Trophoblast cell (in vitro differentiated cells and primary cell): ENCODE results near the gene CXorf58.
"Not testable (repeated sequence)": the region's sequence is repeated elsewhere in the genome, so short reads cannot be mapped to it uniquely, and the experiment has no call there.

ENCODE experiments used
- DNase-seq, 2 donors: peaks; one replicate each; pipeline ENCODE4 v3.0.0-alpha.2; 2016
- H2AFZ ChIP-seq: 2 replicates; pipeline ENCODE4 v1.6.1; 2013; ENCODE audit warnings: low read length, moderate library complexity, mild to moderate bottlenecking; ENCODE audit not compliant: insufficient read depth, poor library complexity
- H2AK5ac ChIP-seq: 2 replicates; pipeline ENCODE4 v1.6.1; 2013; ENCODE audit warnings: mild to moderate bottlenecking, low read length
- H2BK120ac ChIP-seq: 2 replicates; pipeline ENCODE4 v1.6.1; 2013; ENCODE audit warnings: low read length, mild to moderate bottlenecking, moderate library complexity; ENCODE audit not compliant: insufficient read depth, poor library complexity
- H2BK12ac ChIP-seq: 2 replicates; pipeline ENCODE4 v1.6.1; 2013; ENCODE audit warnings: mild to moderate bottlenecking, low read length, moderate library complexity
- H2BK5ac ChIP-seq: 2 replicates; pipeline ENCODE4 v1.6.1; 2013; ENCODE audit warnings: low read length, low read depth, moderate library complexity, mild to moderate bottlenecking; ENCODE audit not compliant: poor library complexity
- H3K14ac ChIP-seq: 2 replicates; pipeline ENCODE4 v1.6.1; 2013; ENCODE audit warnings: mild to moderate bottlenecking, low read length
- H3K18ac ChIP-seq: 2 replicates; pipeline ENCODE4 v1.6.1; 2013; ENCODE audit warnings: mild to moderate bottlenecking, low read length
- H3K23ac ChIP-seq: 2 replicates; pipeline ENCODE4 v1.6.1; 2013; ENCODE audit warnings: low read length
- H3K27ac ChIP-seq: 2 replicates; pipeline ENCODE4 v1.5.1; 2013; ENCODE audit warnings: low read depth, mild to moderate bottlenecking, inconsistent platforms, low read length, moderate library complexity
- H3K27me3 ChIP-seq: 2 replicates; pipeline ENCODE4 v1.6.1; 2013; ENCODE audit warnings: inconsistent platforms, mild to moderate bottlenecking, low read length, moderate library complexity; ENCODE audit not compliant: insufficient read depth
- H3K36me3 ChIP-seq, 2 experiments: 1 replicate in 1 of 2; 2 replicates in 1 of 2; pipeline ENCODE4 v1.6.1; 2013; ENCODE audit warnings: low read length in 2 of 2, mild to moderate bottlenecking in 2 of 2, moderate library complexity in 1 of 2; ENCODE audit not compliant: insufficient read depth in 2 of 2, control insufficient read depth in 1 of 2
- H3K4ac ChIP-seq: 2 replicates; pipeline ENCODE4 v1.6.1; 2013; ENCODE audit warnings: low read depth, mild to moderate bottlenecking, low read length, moderate library complexity
- H3K4me1 ChIP-seq, 2 experiments: 1 replicate in 1 of 2; 2 replicates in 1 of 2; pipeline ENCODE4 v1.6.1; 2013; ENCODE audit warnings: low read length in 2 of 2, mild to moderate bottlenecking in 2 of 2, moderate library complexity in 1 of 2; ENCODE audit not compliant: insufficient read depth in 2 of 2, control insufficient read depth in 1 of 2
- H3K4me2 ChIP-seq: 2 replicates; pipeline ENCODE4 v1.6.1; 2013; ENCODE audit warnings: inconsistent platforms, mild to moderate bottlenecking, low read length, moderate library complexity
- H3K4me3 ChIP-seq: 2 replicates; pipeline ENCODE4 v1.5.1; 2013; ENCODE audit warnings: mild to moderate bottlenecking, low read depth, low read length, inconsistent platforms
- H3K79me1 ChIP-seq: one replicate; pipeline ENCODE4 v1.6.1; 2013; ENCODE audit warnings: low read length
- H3K79me2 ChIP-seq: 2 replicates; pipeline ENCODE4 v1.6.1; 2013; ENCODE audit warnings: low read length, mild to moderate bottlenecking; ENCODE audit not compliant: control insufficient read depth, insufficient read depth, poor library complexity
- H3K9ac ChIP-seq: 2 replicates; pipeline ENCODE4 v1.6.1; 2013; ENCODE audit warnings: mild to moderate bottlenecking, low read length
- H3K9me3 ChIP-seq: 2 replicates; pipeline ENCODE4 v1.6.1; 2013; ENCODE audit warnings: low read depth, mild to moderate bottlenecking, control low read depth, inconsistent platforms, low read length; ENCODE audit not compliant: insufficient read depth
- H4K12ac ChIP-seq: 2 replicates; pipeline ENCODE4 v1.6.1; 2013; ENCODE audit warnings: low read depth, mild to moderate bottlenecking, low read length, moderate library complexity
- H4K8ac ChIP-seq: 2 replicates; pipeline ENCODE4 v1.6.1; 2013; ENCODE audit warnings: low read depth, mild to moderate bottlenecking, low read length, moderate library complexity
- H4K91ac ChIP-seq: one replicate; pipeline ENCODE4 v1.6.1; 2013; ENCODE audit warnings: low read depth, mild to moderate bottlenecking, low read length, moderate library complexity
- WGBS: extraction: QIAGEN DNeasy Blood & Tissue Kit; methylation state at CpG from one replicate; pipeline ENCODE4 v1.1.7; 2013; ENCODE audit warnings: missing lambda C conversion rate; ENCODE audit not compliant: insufficient read length, insufficient coverage; ENCODE audit errors: extremely low coverage; 5-methylcytosine and 5-hydroxymethylcytosine counted together

CXorf58 gene

DNA sequence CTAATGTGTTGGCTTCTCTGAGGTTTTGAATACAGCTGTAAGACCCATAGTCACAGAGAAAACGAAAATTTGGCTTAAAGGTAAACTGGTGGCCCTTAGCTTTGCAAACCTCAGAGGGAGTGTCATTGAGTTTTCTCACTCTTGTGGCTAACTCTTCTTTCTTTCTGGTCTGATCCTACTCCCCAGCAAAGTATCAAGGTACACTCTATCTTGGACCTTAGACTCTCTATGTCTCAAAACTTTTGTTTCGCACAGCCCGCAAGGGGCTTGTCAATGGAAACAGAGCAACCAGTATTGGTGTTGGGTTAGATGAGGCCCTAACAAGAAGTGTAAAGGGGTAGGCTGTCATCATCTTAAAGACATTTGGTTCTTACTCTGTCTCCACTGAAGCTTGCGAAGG is 19.9 kb upstream of the CXorf58 start:
- H3K9ac ChIP-seq = no peak overlapping the region
- no peaks in the 10 kb centered on the region for H3K79me2 ChIP-seq
- H3K4ac ChIP-seq = no peak overlapping the region
- H3K4me3 ChIP-seq = no peak overlapping the region
- no peak overlapping the region for H3K4me2 ChIP-seq
- WGBS = no CpG with 5 or more reads among the region's 4 CpGs
- H2BK120ac ChIP-seq = no peak overlapping the region
- no peaks in the 10 kb centered on the region for H3K79me1 ChIP-seq
- H3K36me3 ChIP-seq = no peaks in the 10 kb centered on the region
- no peak overlapping the region for H4K12ac ChIP-seq
- no peak overlapping the region for H3K23ac ChIP-seq
- no peak overlapping the region for H4K8ac ChIP-seq
- H2AK5ac ChIP-seq = no peak overlapping the region
- H3K9me3 ChIP-seq = no peaks in the 10 kb centered on the region
- H2BK5ac ChIP-seq = no peak overlapping the region
- H2AFZ ChIP-seq = no peak overlapping the region
- H3K18ac ChIP-seq = no peak overlapping the region
- peaks cover 2 to 7% of the 10 kb centered on the region in 2 experiments for H3K4me1 ChIP-seq
- H3K27me3 ChIP-seq = no peaks in the 10 kb centered on the region
- no peak overlapping the region for H3K27ac ChIP-seq
- no peak overlapping the region for H3K14ac ChIP-seq
- H2BK12ac ChIP-seq = no peak overlapping the region
- no peak for DNase-seq
- no peak overlapping the region for H4K91ac ChIP-seq

DNA sequence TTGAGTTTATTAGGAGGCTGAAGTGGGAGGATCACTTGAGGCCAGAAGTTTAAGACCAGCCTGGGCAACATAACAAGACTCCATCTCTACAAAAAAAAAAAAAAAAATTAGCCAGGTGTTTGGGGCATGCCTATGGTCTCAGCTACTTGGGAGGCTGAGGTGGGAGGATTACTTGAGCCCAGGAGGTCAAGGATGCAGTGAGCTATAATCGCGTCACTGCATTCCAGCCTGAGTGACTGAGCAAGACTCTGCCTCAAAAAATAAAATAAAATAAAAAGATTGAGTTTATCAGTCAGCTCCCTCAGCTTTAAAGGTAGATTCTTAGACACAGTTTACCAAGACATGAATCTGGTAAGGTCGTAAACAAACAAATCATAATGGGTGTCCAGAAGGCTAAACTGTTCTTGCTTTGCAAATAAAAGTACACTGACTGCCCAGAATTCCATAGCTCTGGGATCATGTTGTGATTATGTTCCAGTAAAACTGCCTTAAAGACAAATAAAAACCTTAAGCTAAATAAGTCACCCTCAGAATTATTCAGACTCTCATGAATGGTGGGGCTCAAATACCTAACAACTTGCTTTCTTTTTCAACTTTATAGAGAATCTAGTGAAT is 18.8 kb upstream of the CXorf58 start:
- H2AFZ ChIP-seq = no peak overlapping the region
- no peak overlapping the region for H3K4ac ChIP-seq
- no peak overlapping the region for H4K8ac ChIP-seq
- H3K27ac ChIP-seq = no peak overlapping the region
- H3K9ac ChIP-seq = no peak overlapping the region
- no peak overlapping the region for H3K18ac ChIP-seq
- H3K27me3 ChIP-seq = no peaks in the 10 kb centered on the region
- H2BK12ac ChIP-seq = no peak overlapping the region
- no peaks in the 10 kb centered on the region for H3K9me3 ChIP-seq
- no peak overlapping the region for H3K14ac ChIP-seq
- H3K4me3 ChIP-seq = no peak overlapping the region
- no peak overlapping the region for H2AK5ac ChIP-seq
- H3K23ac ChIP-seq = no peak overlapping the region
- H3K79me2 ChIP-seq = no peaks in the 10 kb centered on the region
- no peak overlapping the region for H2BK5ac ChIP-seq
- no peak overlapping the region for H3K4me2 ChIP-seq
- H2BK120ac ChIP-seq = no peak overlapping the region
- H4K91ac ChIP-seq = no peak overlapping the region
- H3K79me1 ChIP-seq = no peaks in the 10 kb centered on the region
- no peaks in the 10 kb centered on the region for H3K4me1 ChIP-seq
- H4K12ac ChIP-seq = no peak overlapping the region
- peak in 1 of 2 donors; percentile 22 for DNase-seq
- no peaks in the 10 kb centered on the region for H3K36me3 ChIP-seq
- no CpG with 5 or more reads among the region's 3 CpGs for WGBS

DNA sequence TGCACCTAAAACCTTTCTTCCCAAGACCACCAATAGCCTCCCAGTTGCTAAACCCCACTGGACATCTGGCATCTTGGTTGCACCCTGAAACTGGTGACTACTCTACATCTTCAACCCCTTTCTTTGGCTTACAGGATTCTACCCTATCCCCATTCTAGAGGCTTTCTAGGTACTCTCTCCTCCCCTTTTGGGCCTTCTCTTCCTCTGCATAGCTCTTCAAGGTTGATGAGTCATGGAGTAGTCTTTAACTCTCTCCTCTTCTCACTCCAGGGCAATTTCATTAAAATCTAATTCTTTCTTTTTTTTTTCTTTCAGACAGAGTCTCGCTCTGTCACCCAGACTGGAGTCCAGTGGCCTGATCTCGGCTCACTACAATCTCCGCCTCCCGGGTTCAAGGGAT is 16.9 kb upstream of the CXorf58 start:
- Histone ChIP-seq H3K4me2 (no peak overlapping the region), H2BK5ac (no peak overlapping the region), H3K27me3 (no peaks in the 10 kb centered on the region), H2AFZ (no peak overlapping the region), H3K4me3 (no peak overlapping the region), H3K36me3 (no peaks in the 10 kb centered on the region), H3K9ac (no peak overlapping the region), H3K79me1 (no peaks in the 10 kb centered on the region), H3K9me3 (no peaks in the 10 kb centered on the region), H3K4ac (no peak overlapping the region), H4K8ac (no peak overlapping the region), H3K27ac (no peak overlapping the region), H2BK120ac (no peak overlapping the region), H3K18ac (no peak overlapping the region), H2BK12ac (no peak overlapping the region), H3K23ac (no peak overlapping the region), H3K14ac (no peak overlapping the region), H2AK5ac (no peak overlapping the region), H3K79me2 (no peaks in the 10 kb centered on the region), H3K4me1 (no peaks in the 10 kb centered on the region), H4K91ac (no peak overlapping the region), H4K12ac (no peak overlapping the region)
- no peak for DNase-seq
- no CpG with 5 or more reads among the region's 4 CpGs for WGBS

DNA sequence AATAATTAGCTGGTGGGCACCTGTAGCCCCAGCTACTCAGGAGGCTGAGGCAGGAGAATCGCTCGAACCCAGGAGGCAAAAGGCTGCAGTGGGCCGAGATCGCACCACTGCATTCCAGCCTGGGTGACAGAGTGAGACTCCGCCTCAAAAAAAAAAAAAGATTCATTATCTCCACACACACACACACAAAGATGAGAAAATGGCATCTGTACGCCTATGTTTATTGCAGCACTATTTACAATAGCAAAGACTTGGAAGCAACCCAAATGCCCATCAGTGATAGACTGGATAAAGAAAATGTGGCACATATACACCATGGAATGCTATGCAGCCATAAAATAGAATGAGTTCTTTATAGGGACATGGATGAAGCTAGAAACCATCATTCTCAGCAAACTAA is 12.8 kb upstream of the CXorf58 start:
- not testable (repeated sequence) for H4K8ac ChIP-seq, DNase-seq, H4K91ac ChIP-seq

More for the DNA sequence above, 12.8 kb upstream of the CXorf58 start:
- H2BK5ac ChIP-seq, H4K12ac ChIP-seq, H3K9me3 ChIP-seq, H3K18ac ChIP-seq, H3K23ac ChIP-seq, H2BK12ac ChIP-seq, H3K27me3 ChIP-seq, H3K4me2 ChIP-seq, H2BK120ac ChIP-seq, H2AFZ ChIP-seq, H3K9ac ChIP-seq, H3K4ac ChIP-seq, H3K4me3 ChIP-seq, H2AK5ac ChIP-seq, H3K27ac ChIP-seq, H3K14ac ChIP-seq, H3K36me3 ChIP-seq, H3K4me1 ChIP-seq, H3K79me2 ChIP-seq, H3K79me1 ChIP-seq: not testable (repeated sequence)
- WGBS = no CpG with 5 or more reads among the region's 6 CpGs
